ENCODE measurements around the gene NPPB.

GRCh38 chr1:11858968-11859871 lies 475 bp upstream of the NPPB start:
- TF ChIP-seq POLR2A (IDR thresholded peaks at IDR 0.05; ENCODE audit: low read depth, low read length) (no peak), POLR2AphosphoS5 (IDR thresholded peaks at IDR 0.05; ENCODE audit: low read depth, low read length) (no peak), TAF1 (IDR thresholded peaks at IDR 0.05; ENCODE audit: borderline replicate concordance, low read depth, low read length) (no peak)

Data from GM12892 (cell line).